GM18517 (cell line): ENCODE results near the gene SLC17A5.
"Not testable (repeated sequence)": the region's sequence is repeated elsewhere in the genome, so short reads cannot be mapped to it uniquely, and the experiment has no call there.

ENCODE experiments used
- ATAC-seq: cut with Tn5 transposase; IDR thresholded peaks from one replicate; pipeline ENCODE4 v1.9.1; 2021; ENCODE audit warnings: mild to moderate bottlenecking, moderate library complexity; ENCODE audit not compliant: unreplicated experiment

The SLC17A5 gene

GRCh38 chr6:73653571-73654424 lies at the start of gene SLC17A5:
Gene SLC17A5 (minus strand): TSS chr6:73653992. CDS start chr6:73653886, 106 bp downstream.
- peak; percentile 78 for ATAC-seq

- ATAC-seq: no peak
Observed at GRCh38 chr6:73703466-73703865, 49.7 kb upstream of the SLC17A5 start.

- no peak for ATAC-seq
Observed at GRCh38 chr6:73702444-73702843, 48.7 kb upstream of the SLC17A5 start.

GRCh38 chr6:73699676-73700459 lies 46.1 kb upstream of the SLC17A5 start:
- ATAC-seq: no peak

GRCh38 chr6:73696966-73697655 lies 43.3 kb upstream of the SLC17A5 start:
- ATAC-seq: no peak

GRCh38 chr6:73695619-73696421 lies 42.0 kb upstream of the SLC17A5 start, which contains the start of gene CD109:
Gene CD109 (plus strand): TSS chr6:73696203. CDS start chr6:73696216, 13 bp downstream.
- peak; percentile 65 for ATAC-seq

- no peak for ATAC-seq
Observed at GRCh38 chr6:73694711-73695411, 41.1 kb upstream of the SLC17A5 start.

GRCh38 chr6:73691512-73691911 lies 37.7 kb upstream of the SLC17A5 start:
- ATAC-seq: no peak

- ATAC-seq: no peak
Observed at GRCh38 chr6:73690056-73690455, 36.3 kb upstream of the SLC17A5 start.

GRCh38 chr6:73688351-73688750 lies 34.6 kb upstream of the SLC17A5 start:
- ATAC-seq: no peak

GRCh38 chr6:73683574-73683973 lies 29.8 kb upstream of the SLC17A5 start:
- not testable (repeated sequence) for ATAC-seq

- no peak for ATAC-seq
Observed at GRCh38 chr6:73680289-73680918, 26.6 kb upstream of the SLC17A5 start.

- not testable (repeated sequence) for ATAC-seq
Observed at GRCh38 chr6:73679846-73680245, 26.1 kb upstream of the SLC17A5 start.

GRCh38 chr6:73679009-73679408 lies 25.2 kb upstream of the SLC17A5 start:
- no peak for ATAC-seq

- ATAC-seq: peak; percentile 95
Observed at GRCh38 chr6:73675466-73676098, 21.8 kb upstream of the SLC17A5 start.

- no peak for ATAC-seq
Observed at GRCh38 chr6:73671911-73672685, 18.3 kb upstream of the SLC17A5 start.

- no peak for ATAC-seq
Observed at GRCh38 chr6:73669005-73669404, 15.2 kb upstream of the SLC17A5 start.

GRCh38 chr6:73667798-73668197 lies 14.0 kb upstream of the SLC17A5 start:
- ATAC-seq: no peak
